Measurements from ENCODE around the gene RNF26. TPM values are rescaled to one million over a fixed set of nuclear protein-coding genes. Genes with fewer than 3 reads are reported as not detected.

The RNF26 gene
- total and polyA plus RNA-seq, 4 donors = 5.2 to 27.1 (median 16.8) TPM

DNA sequence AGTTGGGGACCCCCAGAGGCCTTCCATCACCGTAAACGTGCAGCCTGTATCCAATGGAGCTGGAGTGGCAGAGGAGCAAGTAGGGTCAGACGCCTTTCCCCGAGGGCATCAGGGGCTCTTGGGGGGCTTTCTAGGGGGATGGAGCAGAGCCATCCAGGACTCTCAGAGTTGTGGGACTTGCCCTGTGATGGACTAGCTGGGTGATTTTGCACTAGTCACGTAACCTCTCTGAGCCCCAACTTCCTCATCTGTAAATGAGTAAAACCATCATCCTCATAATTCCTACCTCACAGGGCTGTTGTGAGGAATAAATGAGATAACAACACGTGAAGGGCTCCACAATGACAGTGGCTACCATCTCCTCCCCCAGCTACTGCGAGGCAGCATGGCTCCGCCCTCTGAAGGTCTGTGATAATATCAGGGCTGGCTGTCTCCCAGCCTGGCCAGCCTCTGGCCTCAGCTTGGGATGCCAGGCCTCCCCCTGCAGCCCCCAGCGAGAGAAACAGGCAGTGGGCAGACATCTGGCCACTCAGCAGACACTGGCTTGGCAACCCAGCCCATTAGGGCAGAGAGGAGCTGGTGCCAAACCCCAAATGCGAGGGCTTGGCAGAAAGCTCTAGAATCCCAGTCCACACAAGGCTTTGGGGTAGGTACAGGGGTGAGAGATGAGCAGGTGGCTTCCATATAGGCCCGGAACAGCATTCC, 40.5 kb downstream of the RNF26 start:
- H3K27me3 ChIP-seq (ENCODE audit: control insufficient read depth, insufficient read depth, low read length) = peaks cover 2% of the 10 kb centered on the region
- peak in 1 of 6 donors; percentile 69 for DNase-seq (ENCODE audit: low read depth in 4 of 6, low spot score in 6 of 6)
- H3K4me3 ChIP-seq (ENCODE audit: low read depth, low read length) = peak overlapping the region; percentile 43
- WGBS (ENCODE audit: insufficient coverage) = 38% methylated on average over 10 of the region's 11 CpGs
- no peaks in the 10 kb centered on the region for H3K9me3 ChIP-seq (ENCODE audit: control insufficient read depth, insufficient read depth, low read length)
- H3K27ac ChIP-seq (ENCODE audit: low read depth, low read length) = peak overlapping the region; percentile 99
- H3K36me3 ChIP-seq (ENCODE audit: control insufficient read depth, insufficient read depth, low read length) = peaks cover 16% of the 10 kb centered on the region
- peaks cover 94% of the 10 kb centered on the region for H3K4me1 ChIP-seq (ENCODE audit: control insufficient read depth, insufficient read depth, low read length)

DNA sequence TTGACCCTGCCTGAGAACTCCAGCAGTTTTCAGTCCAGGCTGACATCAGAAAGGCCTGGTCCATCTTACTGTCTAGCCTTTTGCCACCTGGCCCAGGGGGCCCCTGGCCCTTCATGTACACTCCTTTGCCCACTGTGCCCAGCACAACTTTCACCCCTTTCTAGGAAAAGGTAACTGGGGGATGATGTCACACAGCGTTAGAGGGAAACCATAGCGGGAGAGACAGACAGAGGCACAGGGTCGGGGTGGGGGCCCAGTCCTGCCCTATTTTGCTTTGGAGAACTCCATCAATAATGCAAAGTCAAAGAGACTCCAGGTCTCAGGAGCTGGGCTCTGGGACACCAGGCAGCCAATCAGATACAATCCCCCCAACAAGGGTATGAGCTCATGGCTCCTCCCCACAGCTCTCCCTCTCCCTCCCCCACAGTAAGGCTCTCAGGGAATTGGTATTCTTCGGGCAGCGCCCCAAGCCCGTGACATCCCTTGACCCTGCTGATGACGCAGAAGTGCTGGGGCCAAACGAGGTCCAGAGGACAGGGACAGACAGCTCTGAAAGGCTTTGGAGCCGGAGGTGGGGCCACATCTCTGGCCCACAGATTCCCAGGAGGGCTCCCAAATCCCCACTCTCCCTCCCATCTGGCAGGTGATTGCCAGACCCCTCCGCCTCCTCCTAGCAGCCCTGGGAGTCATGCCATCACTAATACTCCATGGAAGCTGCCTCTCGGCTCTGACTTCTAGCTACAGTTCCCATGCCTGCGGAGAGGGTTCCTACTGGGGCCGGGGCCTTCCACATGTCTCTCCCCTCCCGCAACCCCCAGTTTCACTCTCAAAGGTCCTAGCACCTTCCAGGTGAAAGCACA, 41.2 kb downstream of the RNF26 start:
- H3K4me3 ChIP-seq (ENCODE audit: low read depth, low read length) = peak overlapping the region; percentile 43
- H3K36me3 ChIP-seq (ENCODE audit: control insufficient read depth, insufficient read depth, low read length) = peaks cover 16% of the 10 kb centered on the region
- DNase-seq (ENCODE audit: low read depth in 4 of 6, low spot score in 6 of 6) = peak in 3 of 6 donors; percentile 64 to 88 (median 76)
- H3K4me1 ChIP-seq (ENCODE audit: control insufficient read depth, insufficient read depth, low read length) = peaks cover 92% of the 10 kb centered on the region
- H3K27me3 ChIP-seq (ENCODE audit: control insufficient read depth, insufficient read depth, low read length) = peaks cover 2% of the 10 kb centered on the region
- H3K27ac ChIP-seq (ENCODE audit: low read depth, low read length) = peak overlapping the region; percentile 99
- WGBS (ENCODE audit: insufficient coverage) = 11% methylated on average over 14 of the region's 14 CpGs
- no peaks in the 10 kb centered on the region for H3K9me3 ChIP-seq (ENCODE audit: control insufficient read depth, insufficient read depth, low read length)

DNA sequence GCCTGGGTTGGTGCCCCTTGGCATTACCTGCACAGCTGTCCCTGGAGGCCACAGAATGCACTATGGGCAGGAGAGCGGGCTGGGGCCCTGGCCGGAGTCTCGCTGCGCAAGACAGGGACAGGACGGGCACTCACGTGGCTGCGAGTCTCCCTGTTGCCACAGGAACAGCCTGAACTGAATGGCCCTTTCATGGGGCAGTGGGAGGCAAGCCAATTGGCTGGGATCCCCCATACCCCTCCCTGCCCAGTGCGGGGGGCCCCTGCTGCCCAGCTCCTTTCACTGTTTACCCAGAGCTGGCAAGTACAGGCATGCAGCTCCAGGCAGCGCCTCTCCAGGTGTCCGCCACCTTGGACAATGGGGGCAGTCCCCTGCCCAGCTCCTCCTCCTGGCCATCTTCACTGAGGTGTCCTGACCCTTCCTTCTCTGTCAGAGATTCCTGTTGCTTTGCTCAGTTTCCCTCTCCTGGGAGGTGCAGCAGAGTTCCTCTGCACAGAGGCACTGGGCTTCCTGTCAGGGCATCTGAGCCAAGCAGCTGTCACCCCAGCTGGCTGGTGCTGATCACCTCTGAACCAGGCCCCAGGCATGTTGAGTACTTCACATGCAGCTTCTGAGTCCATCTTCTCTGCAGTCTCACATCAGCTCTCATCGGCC, 42.0 kb downstream of the RNF26 start:
- peak in 5 of 6 donors; percentile 69 to 93 (median 81) for DNase-seq (ENCODE audit: low read depth in 4 of 6, low spot score in 6 of 6)
- H3K9me3 ChIP-seq (ENCODE audit: control insufficient read depth, insufficient read depth, low read length) = no peaks in the 10 kb centered on the region
- 26% methylated on average over 11 of the region's 11 CpGs for WGBS (ENCODE audit: insufficient coverage)
- H3K4me3 ChIP-seq (ENCODE audit: low read depth, low read length) = peak overlapping the region; percentile 43
- H3K4me1 ChIP-seq (ENCODE audit: control insufficient read depth, insufficient read depth, low read length) = peaks cover 92% of the 10 kb centered on the region
- H3K36me3 ChIP-seq (ENCODE audit: control insufficient read depth, insufficient read depth, low read length) = peaks cover 14% of the 10 kb centered on the region
- peaks cover 2% of the 10 kb centered on the region for H3K27me3 ChIP-seq (ENCODE audit: control insufficient read depth, insufficient read depth, low read length)
- H3K27ac ChIP-seq (ENCODE audit: low read depth, low read length) = peak overlapping the region; percentile 99

DNA sequence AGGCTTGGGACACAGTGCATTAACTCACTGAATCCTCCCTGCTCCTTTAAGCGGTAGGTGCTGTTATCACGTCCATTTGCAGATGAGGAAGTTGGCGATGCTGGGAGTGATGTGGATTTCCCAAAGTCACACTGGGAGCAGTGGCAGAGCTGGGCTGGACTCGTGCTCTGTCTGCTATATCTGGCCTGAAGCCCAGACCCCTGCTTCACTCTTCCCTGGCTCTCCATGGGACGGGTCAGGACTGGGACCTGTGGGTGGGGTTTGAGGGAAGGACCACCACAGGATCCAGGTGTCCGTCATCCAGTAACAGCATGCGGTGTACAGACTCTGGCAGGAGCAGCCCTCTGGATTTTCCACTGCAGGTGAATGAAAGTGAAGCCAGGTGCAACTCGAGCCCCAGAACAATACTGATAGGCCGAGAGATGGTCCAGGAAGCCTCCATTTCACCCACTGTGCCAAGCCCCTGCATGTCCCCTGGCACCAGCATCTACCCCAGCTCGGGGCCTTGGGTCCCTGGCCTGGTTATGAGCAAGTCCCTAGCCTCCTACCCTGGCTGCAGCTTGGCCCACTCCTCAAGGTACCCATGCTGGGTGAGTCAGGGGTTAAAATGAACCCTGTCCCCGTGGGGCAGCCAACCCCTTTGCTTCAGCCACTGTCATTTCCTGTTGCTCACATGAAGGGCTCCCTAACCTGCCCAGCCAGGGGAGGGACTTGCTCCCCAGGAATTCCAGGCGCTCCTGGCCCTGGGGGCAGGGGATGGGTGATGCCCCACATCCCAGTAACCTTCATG, 43.0 kb downstream of the RNF26 start:
- DNase-seq (ENCODE audit: low read depth in 4 of 6, low spot score in 6 of 6) = peak in 1 of 6 donors; percentile 25
- H3K4me3 ChIP-seq (ENCODE audit: low read depth, low read length) = no peak overlapping the region

DNA sequence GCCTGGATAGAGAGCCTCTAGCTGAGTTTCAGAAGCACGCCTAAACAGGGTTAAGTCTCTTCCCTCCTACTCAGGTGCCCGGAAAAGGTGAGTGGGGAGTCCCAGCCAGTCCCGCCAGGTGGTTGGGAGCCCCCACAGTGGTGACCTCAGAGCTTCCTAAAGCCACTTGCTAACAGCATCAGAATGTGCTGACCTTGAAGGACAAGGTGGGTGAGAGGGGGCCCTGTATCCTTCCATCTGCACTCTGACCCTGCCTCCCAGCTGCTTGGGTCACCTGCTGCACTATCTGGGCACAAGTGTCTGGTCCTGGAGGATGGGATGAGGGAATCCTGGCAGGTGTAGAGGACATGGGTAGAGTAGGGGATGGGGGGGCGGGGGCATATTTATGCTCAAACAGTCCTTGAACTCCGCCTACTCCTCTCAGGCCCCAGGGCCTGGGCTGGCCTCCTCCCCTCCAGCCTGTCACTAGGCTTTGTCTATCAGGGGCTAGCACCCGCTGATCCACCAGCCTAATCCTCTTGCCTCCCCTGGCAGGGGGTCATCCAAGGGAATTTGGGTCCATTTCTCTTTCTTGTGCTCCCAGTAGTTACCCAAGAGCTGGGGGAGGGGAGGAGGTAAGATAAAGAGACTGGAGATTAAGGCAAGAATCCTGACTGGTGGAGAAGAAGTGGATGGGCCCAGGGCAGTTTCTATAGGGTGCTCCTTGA, 43.8 kb downstream of the RNF26 start:
- peaks cover 3% of the 10 kb centered on the region for H3K36me3 ChIP-seq (ENCODE audit: control insufficient read depth, insufficient read depth, low read length)
- peak in 1 of 6 donors; percentile 1 for DNase-seq (ENCODE audit: low read depth in 4 of 6, low spot score in 6 of 6)
- peaks cover 2% of the 10 kb centered on the region for H3K27me3 ChIP-seq (ENCODE audit: control insufficient read depth, insufficient read depth, low read length)
- no peak overlapping the region for H3K4me3 ChIP-seq (ENCODE audit: low read depth, low read length)
- H3K4me1 ChIP-seq (ENCODE audit: control insufficient read depth, insufficient read depth, low read length) = peaks cover 84% of the 10 kb centered on the region
- no peak overlapping the region for H3K27ac ChIP-seq (ENCODE audit: low read depth, low read length)
- H3K9me3 ChIP-seq (ENCODE audit: control insufficient read depth, insufficient read depth, low read length) = no peaks in the 10 kb centered on the region
- 67% methylated on average over 2 of the region's 6 CpGs for WGBS (ENCODE audit: insufficient coverage)

More for the DNA sequence above, 43.0 kb downstream of the RNF26 start:
- Histone ChIP-seq H3K27ac (ENCODE audit: low read depth, low read length) (peak overlapping the region; percentile 99), H3K4me1 (ENCODE audit: control insufficient read depth, insufficient read depth, low read length) (peaks cover 92% of the 10 kb centered on the region), H3K27me3 (ENCODE audit: control insufficient read depth, insufficient read depth, low read length) (peaks cover 2% of the 10 kb centered on the region), H3K9me3 (ENCODE audit: control insufficient read depth, insufficient read depth, low read length) (no peaks in the 10 kb centered on the region), H3K36me3 (ENCODE audit: control insufficient read depth, insufficient read depth, low read length) (peaks cover 11% of the 10 kb centered on the region)
- WGBS (ENCODE audit: insufficient coverage) = 51% methylated on average over 12 of the region's 12 CpGs

DNA sequence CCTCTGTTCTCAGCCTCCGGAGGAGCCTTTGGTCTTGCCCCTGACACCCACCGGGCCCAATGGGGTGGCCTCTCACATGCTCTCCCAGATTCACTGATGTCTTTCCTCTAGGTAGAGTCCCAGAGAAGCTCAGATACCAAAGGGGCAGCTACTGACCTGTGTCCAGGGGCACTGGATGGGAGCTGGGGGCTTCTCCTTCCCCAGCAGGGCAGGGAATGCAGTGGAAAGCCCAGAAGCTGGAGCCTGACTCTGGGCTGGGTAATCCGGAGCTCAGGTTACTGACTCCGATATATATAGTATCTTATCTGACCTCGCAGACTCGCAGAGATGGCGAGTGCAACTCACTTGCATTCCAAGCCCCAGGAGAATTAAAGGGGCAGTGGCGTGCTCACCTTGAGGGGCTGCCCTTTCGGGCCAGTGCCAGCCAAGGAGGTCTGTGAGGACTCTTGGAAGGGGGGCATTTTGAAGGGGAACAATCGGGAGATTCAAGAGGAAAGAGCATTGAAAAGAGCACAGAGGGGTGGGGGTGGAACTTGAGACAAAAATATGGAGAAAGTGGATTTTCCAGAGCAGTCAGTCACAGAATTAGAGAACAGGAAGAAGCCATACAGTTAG, 44.6 kb downstream of the RNF26 start:
- no peak for DNase-seq (ENCODE audit: low read depth in 4 of 6, low spot score in 6 of 6)
- H3K9me3 ChIP-seq (ENCODE audit: control insufficient read depth, insufficient read depth, low read length) = no peaks in the 10 kb centered on the region
- WGBS (ENCODE audit: insufficient coverage) = 52% methylated on average over 10 of the region's 10 CpGs
- H3K4me1 ChIP-seq (ENCODE audit: control insufficient read depth, insufficient read depth, low read length) = peaks cover 75% of the 10 kb centered on the region
- no peak overlapping the region for H3K27ac ChIP-seq (ENCODE audit: low read depth, low read length)
- peaks cover 2% of the 10 kb centered on the region for H3K27me3 ChIP-seq (ENCODE audit: control insufficient read depth, insufficient read depth, low read length)
- no peaks in the 10 kb centered on the region for H3K36me3 ChIP-seq (ENCODE audit: control insufficient read depth, insufficient read depth, low read length)
- no peak overlapping the region for H3K4me3 ChIP-seq (ENCODE audit: low read depth, low read length)

DNA sequence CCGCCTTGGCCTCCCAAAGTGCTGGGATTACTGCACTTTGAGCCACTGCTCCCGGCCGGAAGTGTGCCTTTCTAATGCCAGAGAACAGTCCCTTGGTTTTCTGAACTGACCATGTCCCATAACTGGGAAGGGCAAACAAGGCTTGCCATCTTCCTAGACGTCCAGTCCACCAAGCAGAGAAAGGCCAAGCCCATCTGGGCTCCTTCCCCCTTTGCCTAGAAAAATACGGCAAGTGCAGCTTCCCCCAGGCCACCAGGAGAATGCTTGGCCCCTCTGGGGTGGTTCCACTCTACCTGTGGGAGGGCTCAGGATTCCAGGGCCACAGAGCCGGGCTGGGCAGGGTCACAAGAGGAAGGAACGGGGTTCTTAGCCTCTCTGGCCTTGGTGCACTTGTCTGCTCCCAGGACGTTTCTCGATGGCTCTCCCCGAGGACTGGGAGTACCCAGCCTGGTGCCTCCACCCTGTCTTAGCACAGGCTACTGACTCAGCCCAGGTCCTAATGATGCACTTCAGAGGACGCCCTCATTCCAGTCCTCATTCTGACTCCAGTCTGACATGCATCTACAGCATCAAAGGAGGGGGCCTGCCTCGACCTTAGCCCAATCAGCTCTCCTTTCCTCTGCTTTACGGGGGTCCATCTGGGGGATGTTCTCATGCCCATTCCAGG, 46.0 kb downstream of the RNF26 start:
- Histone ChIP-seq H3K4me1 (ENCODE audit: control insufficient read depth, insufficient read depth, low read length) (peaks cover 62% of the 10 kb centered on the region), H3K36me3 (ENCODE audit: control insufficient read depth, insufficient read depth, low read length) (no peaks in the 10 kb centered on the region), H3K4me3 (ENCODE audit: low read depth, low read length) (peak overlapping the region; percentile 70), H3K9me3 (ENCODE audit: control insufficient read depth, insufficient read depth, low read length) (no peaks in the 10 kb centered on the region), H3K27me3 (ENCODE audit: control insufficient read depth, insufficient read depth, low read length) (peaks cover 2% of the 10 kb centered on the region), H3K27ac (ENCODE audit: low read depth, low read length) (no peak overlapping the region)
- WGBS (ENCODE audit: insufficient coverage) = 71% methylated on average over 12 of the region's 13 CpGs
- DNase-seq (ENCODE audit: low read depth in 4 of 6, low spot score in 6 of 6) = no peak

DNA sequence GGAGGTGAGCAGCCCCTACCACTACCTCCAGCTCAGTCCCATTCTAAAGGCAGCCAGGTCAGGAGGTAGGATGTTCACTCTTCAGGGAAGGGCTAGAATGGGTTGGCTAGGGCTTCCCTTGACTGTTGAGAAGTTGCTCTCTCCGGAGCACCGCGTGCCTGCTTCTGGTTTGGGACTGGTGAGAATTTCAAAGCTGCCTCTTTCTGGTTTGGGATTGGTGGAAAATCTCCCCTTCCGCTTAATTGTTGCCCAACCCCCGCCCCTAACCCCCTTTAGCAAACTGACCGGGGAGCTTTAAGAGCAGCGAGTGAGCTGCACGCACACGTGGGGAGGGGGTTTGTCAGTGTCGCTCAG, 46.5 kb downstream of the RNF26 start:
- H3K27me3 ChIP-seq (ENCODE audit: control insufficient read depth, insufficient read depth, low read length) = peaks cover 1% of the 10 kb centered on the region
- WGBS (ENCODE audit: insufficient coverage) = no CpG with 5 or more reads among the region's 10 CpGs
- H3K27ac ChIP-seq (ENCODE audit: low read depth, low read length) = peak overlapping the region; percentile 80
- peaks cover 57% of the 10 kb centered on the region for H3K4me1 ChIP-seq (ENCODE audit: control insufficient read depth, insufficient read depth, low read length)
- peak overlapping the region; percentile 70 for H3K4me3 ChIP-seq (ENCODE audit: low read depth, low read length)
- no peaks in the 10 kb centered on the region for H3K36me3 ChIP-seq (ENCODE audit: control insufficient read depth, insufficient read depth, low read length)
- H3K9me3 ChIP-seq (ENCODE audit: control insufficient read depth, insufficient read depth, low read length) = no peaks in the 10 kb centered on the region
- peak in 1 of 6 donors; percentile 48 for DNase-seq (ENCODE audit: low read depth in 4 of 6, low spot score in 6 of 6)

Measured in spinal cord (tissue), 10 donors.